ENCODE measurements around the gene SVEP1.

GRCh38 chr9:110579034-110579861, at the start of gene SVEP1:
- TF ChIP-seq SRF (IDR thresholded peaks at IDR 0.05; ENCODE audit: low read depth, low read length): no peak
- TF ChIP-seq POLR2A (IDR thresholded peaks at IDR 0.05; ENCODE audit: insufficient read depth in 1 of 2, low read depth in 2 of 2, low read length in 2 of 2): no peak
- TF ChIP-seq, protein P1, sequence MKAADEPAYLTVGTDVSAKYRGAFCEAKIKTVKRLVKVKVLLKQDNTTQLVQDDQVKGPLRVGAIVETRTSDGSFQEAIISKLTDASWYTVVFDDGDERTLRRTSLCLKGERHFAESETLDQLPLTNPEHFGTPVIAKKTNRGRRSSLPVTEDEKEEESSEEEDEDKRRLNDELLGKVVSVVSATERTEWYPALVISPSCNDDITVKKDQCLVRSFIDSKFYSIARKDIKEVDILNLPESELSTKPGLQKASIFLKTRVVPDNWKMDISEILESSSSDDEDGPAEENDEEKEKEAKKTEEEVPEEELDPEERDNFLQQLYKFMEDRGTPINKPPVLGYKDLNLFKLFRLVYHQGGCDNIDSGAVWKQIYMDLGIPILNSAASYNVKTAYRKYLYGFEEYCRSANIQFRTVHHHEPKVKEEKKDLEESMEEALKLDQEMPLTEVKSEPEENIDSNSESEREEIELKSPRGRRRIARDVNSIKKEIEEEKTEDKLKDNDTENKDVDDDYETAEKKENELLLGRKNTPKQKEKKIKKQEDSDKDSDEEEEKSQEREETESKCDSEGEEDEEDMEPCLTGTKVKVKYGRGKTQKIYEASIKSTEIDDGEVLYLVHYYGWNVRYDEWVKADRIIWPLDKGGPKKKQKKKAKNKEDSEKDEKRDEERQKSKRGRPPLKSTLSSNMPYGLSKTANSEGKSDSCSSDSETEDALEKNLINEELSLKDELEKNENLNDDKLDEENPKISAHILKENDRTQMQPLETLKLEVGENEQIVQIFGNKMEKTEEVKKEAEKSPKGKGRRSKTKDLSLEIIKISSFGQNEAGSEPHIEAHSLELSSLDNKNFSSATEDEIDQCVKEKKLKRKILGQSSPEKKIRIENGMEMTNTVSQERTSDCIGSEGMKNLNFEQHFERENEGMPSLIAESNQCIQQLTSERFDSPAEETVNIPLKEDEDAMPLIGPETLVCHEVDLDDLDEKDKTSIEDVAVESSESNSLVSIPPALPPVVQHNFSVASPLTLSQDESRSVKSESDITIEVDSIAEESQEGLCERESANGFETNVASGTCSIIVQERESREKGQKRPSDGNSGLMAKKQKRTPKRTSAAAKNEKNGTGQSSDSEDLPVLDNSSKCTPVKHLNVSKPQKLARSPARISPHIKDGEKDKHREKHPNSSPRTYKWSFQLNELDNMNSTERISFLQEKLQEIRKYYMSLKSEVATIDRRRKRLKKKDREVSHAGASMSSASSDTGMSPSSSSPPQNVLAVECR (CRISPR knock-in tag; IDR thresholded peaks at IDR 0.05; ENCODE audit: borderline replicate concordance): no peak
- TF ChIP-seq ZSCAN29 (CRISPR knock-in tag; conservative IDR thresholded peaks at IDR 0.05): no peak

Data from HepG2 (cell line).